WTC11 (cell line): Measurements from ENCODE around the gene LMLN. TPM values are rescaled to one million over a fixed set of nuclear protein-coding genes. Genes with fewer than 3 reads are reported as not detected.

Experiments
- ATAC-seq: fragments of 200-7000 bp; cut with Tn5 transposase; 2 replicates; pipeline ENCODE4 v1.10.0; 2021; ENCODE audit warnings: mild to moderate bottlenecking, moderate library complexity
- CTCF ChIA-PET: fragments of 300-600 bp; sonication (Branson Sonifier 250); formaldehyde crosslinking; loops from one replicate; lab custom pipeline; 2021; ENCODE audit warnings: antibody characterized with exemption; lab: Charles Lee
- POLR2A ChIA-PET: fragments of 350-600 bp; sonication (Branson Sonifier 250); formaldehyde crosslinking; loops from one replicate; lab custom pipeline; 2021; ENCODE audit warnings: antibody characterized with exemption; lab: Charles Lee
- DNase-seq: peaks from one replicate; pipeline ENCODE4 v3.0.0; 2021; ENCODE audit warnings: low spot score
- H3K27ac Mint-ChIP-seq: 2 replicates; pipeline ENCODE4 v1.8.0; 2021; ENCODE audit warnings: mixed read lengths
- H3K27me3 Mint-ChIP-seq: 2 replicates; pipeline ENCODE4 v1.8.0; 2021; ENCODE audit warnings: low read depth, mild to moderate bottlenecking, moderate library complexity, mixed read lengths
- H3K36me3 Mint-ChIP-seq: 2 replicates; pipeline ENCODE4 v1.8.0; 2021; ENCODE audit warnings: mixed read lengths
- H3K4me1 Mint-ChIP-seq: 2 replicates; pipeline ENCODE4 v1.8.0; 2022; ENCODE audit warnings: mixed read lengths
- H3K4me3 Mint-ChIP-seq: 2 replicates; pipeline ENCODE4 v1.8.0; 2021; ENCODE audit warnings: mild to moderate bottlenecking, moderate library complexity, mixed read lengths
- H3K9me3 Mint-ChIP-seq: 2 replicates; pipeline ENCODE4 v1.8.0; 2021; ENCODE audit warnings: mixed read lengths
- ATF1 ChIP-seq: sonication (generic); formaldehyde crosslinking; IDR thresholded peaks from 2 replicates; pipeline ENCODE4 v1.8.1; 2023; ENCODE audit warnings: mild to moderate bottlenecking, moderate library complexity, missing genetic modification reagents
- CBFB ChIP-seq: sonication (generic); formaldehyde crosslinking; IDR thresholded peaks from 2 replicates; pipeline ENCODE4 v1.8.1; 2022; ENCODE audit warnings: mild to moderate bottlenecking, low read depth, missing genetic modification reagents
- CDX4 ChIP-seq: fragments of 250-450 bp; sonication (Bioruptor Pico); IDR thresholded peaks from 2 replicates; pipeline ENCODE4 v1.9.0; 2021; ENCODE audit warnings: moderate library complexity, mild to moderate bottlenecking, inconsistent platforms, borderline replicate concordance
- CTCF ChIP-seq: fragments of 200-600 bp; IDR thresholded peaks from 2 replicates; pipeline ENCODE4 v1.8.0; 2022; ENCODE audit warnings: antibody characterized with exemption
- EMX1 ChIP-seq: fragments of 250-450 bp; sonication (Bioruptor Pico); IDR thresholded peaks from 2 replicates; pipeline ENCODE4 v1.8.0; 2021; ENCODE audit warnings: mild to moderate bottlenecking
- FOXK1 ChIP-seq: sonication (generic); formaldehyde crosslinking; IDR thresholded peaks from 2 replicates; pipeline ENCODE4 v1.8.0; 2022; ENCODE audit warnings: mild to moderate bottlenecking, moderate library complexity, missing genetic modification reagents
- GRHL2 ChIP-seq: fragments of 250-450 bp; sonication (Bioruptor Pico); IDR thresholded peaks from 2 replicates; pipeline ENCODE4 v1.8.0; 2022; ENCODE audit warnings: mild to moderate bottlenecking, moderate library complexity; ENCODE audit not compliant: insufficient replicate concordance, severe bottlenecking
- IRF2 ChIP-seq: sonication (generic); formaldehyde crosslinking; IDR thresholded peaks from 2 replicates; pipeline ENCODE4 v1.8.0; 2022; ENCODE audit warnings: low read depth, missing genetic modification reagents, borderline replicate concordance
- JUN ChIP-seq: sonication (generic); formaldehyde crosslinking; IDR thresholded peaks from 2 replicates; pipeline ENCODE4 v1.8.0; 2023; ENCODE audit warnings: mild to moderate bottlenecking, missing genetic modification reagents
- MLX ChIP-seq: sonication (generic); formaldehyde crosslinking; IDR thresholded peaks from 2 replicates; pipeline ENCODE4 v1.8.1; 2023; ENCODE audit warnings: mild to moderate bottlenecking, missing genetic modification reagents, moderate library complexity
- NFATC4 ChIP-seq: fragments of 250-450 bp; sonication (Bioruptor Pico); IDR thresholded peaks from 2 replicates; pipeline ENCODE4 v1.9.0; 2021; ENCODE audit warnings: mild to moderate bottlenecking
- NFE2L1 ChIP-seq: sonication (generic); formaldehyde crosslinking; IDR thresholded peaks from 2 replicates; pipeline ENCODE4 v1.8.1; 2023; ENCODE audit warnings: missing genetic modification reagents
- NFYB ChIP-seq: sonication (generic); formaldehyde crosslinking; conservative IDR thresholded peaks from 2 replicates; pipeline ENCODE4 v1.8.0; 2022; ENCODE audit warnings: low read depth, missing genetic modification reagents
- NR3C1 ChIP-seq: sonication (generic); formaldehyde crosslinking; conservative IDR thresholded peaks from 2 replicates; pipeline ENCODE4 v1.8.1; 2023; ENCODE audit warnings: low read depth, mild to moderate bottlenecking, missing genetic modification reagents
- RORB ChIP-seq: fragments of 250-450 bp; sonication (Bioruptor Pico); IDR thresholded peaks from 2 replicates; pipeline ENCODE4 v1.9.0; 2021; ENCODE audit warnings: mild to moderate bottlenecking
- TCF7 ChIP-seq: sonication (generic); formaldehyde crosslinking; IDR thresholded peaks from 2 replicates; pipeline ENCODE4 v1.8.0; 2022; ENCODE audit warnings: mild to moderate bottlenecking, low read depth, missing genetic modification reagents, moderate library complexity
- TEAD4 ChIP-seq: sonication (generic); formaldehyde crosslinking; IDR thresholded peaks from 2 replicates; pipeline ENCODE4 v1.8.0; 2022; ENCODE audit warnings: mild to moderate bottlenecking, missing genetic modification reagents
- TP53 ChIP-seq: sonication (generic); formaldehyde crosslinking; IDR thresholded peaks from 2 replicates; pipeline ENCODE4 v1.8.1; 2023; ENCODE audit warnings: mild to moderate bottlenecking, missing genetic modification reagents
- ZBTB21 ChIP-seq: sonication (generic); formaldehyde crosslinking; IDR thresholded peaks from 2 replicates; pipeline ENCODE4 v1.8.1; 2023; ENCODE audit warnings: mild to moderate bottlenecking, missing genetic modification reagents, borderline replicate concordance
- ZMAT4 ChIP-seq: fragments of 250-450 bp; sonication (Bioruptor Pico); IDR thresholded peaks from 2 replicates; pipeline ENCODE4 v1.9.0; 2021; ENCODE audit warnings: mild to moderate bottlenecking
- ZNF121 ChIP-seq: sonication (generic); formaldehyde crosslinking; IDR thresholded peaks from 2 replicates; pipeline ENCODE4 v1.8.0; 2023; ENCODE audit warnings: missing genetic modification reagents
- ZNF219 ChIP-seq: sonication (generic); formaldehyde crosslinking; IDR thresholded peaks from 2 replicates; pipeline ENCODE4 v1.8.0; 2023; ENCODE audit warnings: missing genetic modification reagents, mild to moderate bottlenecking, borderline replicate concordance
- ZNF232 ChIP-seq: sonication (generic); formaldehyde crosslinking; IDR thresholded peaks from 2 replicates; pipeline ENCODE4 v1.8.0; 2022; ENCODE audit warnings: mild to moderate bottlenecking, missing genetic modification reagents
- ZNF263 ChIP-seq: sonication (generic); formaldehyde crosslinking; IDR thresholded peaks from 2 replicates; pipeline ENCODE4 v1.8.1; 2022; ENCODE audit warnings: low read depth, mild to moderate bottlenecking, moderate library complexity, missing genetic modification reagents
- ZNF281 ChIP-seq: sonication (generic); formaldehyde crosslinking; IDR thresholded peaks from 2 replicates; pipeline ENCODE4 v1.8.0; 2023; ENCODE audit warnings: mild to moderate bottlenecking, missing genetic modification reagents
- ZNF396 ChIP-seq: fragments of 250-450 bp; sonication (Bioruptor Pico); IDR thresholded peaks from 2 replicates; pipeline ENCODE4 v1.8.0; 2021; ENCODE audit warnings: mild to moderate bottlenecking, moderate library complexity, borderline replicate concordance
- ZNF416 ChIP-seq: fragments of 250-450 bp; sonication (Bioruptor Pico); IDR thresholded peaks from 2 replicates; pipeline ENCODE4 v1.9.0; 2021; ENCODE audit warnings: mild to moderate bottlenecking, inconsistent platforms
- ZSCAN18 ChIP-seq: fragments of 250-450 bp; sonication (Bioruptor Pico); IDR thresholded peaks from 2 replicates; pipeline ENCODE4 v2.1.2; 2022; ENCODE audit warnings: mild to moderate bottlenecking, moderate library complexity
- total RNA-seq: library from RNA; stranded (reverse); gene quantifications from 3 replicates; pipeline ENCODE4 v1.2.3, GENCODE V29; 2021

The LMLN gene
- total RNA-seq, 1 experiment from 2014 or later: 5.2 TPM

- peaks cover 8% of the 10 kb centered on the region for H3K4me1 Mint-ChIP-seq
- no peak overlapping the region for H3K4me3 Mint-ChIP-seq
- TF ChIP-seq ZNF263: no peak
- TF ChIP-seq EMX1 (CRISPR knock-in tag): no peak
- TF ChIP-seq GRHL2 (CRISPR knock-in tag): no peak
- TF ChIP-seq CDX4: no peak
- no peak for TF ChIP-seq RORB
- no peak for TF ChIP-seq ZNF219 (CRISPR knock-in tag)
- TF ChIP-seq ZBTB21 (CRISPR knock-in tag): no peak
- TF ChIP-seq ZNF396 (CRISPR knock-in tag): no peak
- TF ChIP-seq ZNF416: no peak
- no peak for TF ChIP-seq TEAD4 (CRISPR knock-in tag)
- no peak for TF ChIP-seq NR3C1 (CRISPR knock-in tag)
- TF ChIP-seq ATF1 (CRISPR knock-in tag): no peak
- TF ChIP-seq MLX (CRISPR knock-in tag): no peak
- no peak for TF ChIP-seq CBFB (CRISPR knock-in tag)
- no peak for TF ChIP-seq ZNF232 (CRISPR knock-in tag)
- ChIA-PET POLR2A (no interaction called here), CTCF (no interaction called here)
- H3K27ac Mint-ChIP-seq: no peak overlapping the region
- H3K36me3 Mint-ChIP-seq: no peaks in the 10 kb centered on the region
- H3K27me3 Mint-ChIP-seq: no peaks in the 10 kb centered on the region
- DNase-seq (no peak), ATAC-seq (no peak)
- H3K9me3 Mint-ChIP-seq: no peaks in the 10 kb centered on the region
Observed at GRCh38 chr3:198018416-198018815, 58.4 kb downstream of the LMLN start.

- Mint-ChIP-seq H3K4me1 (peaks cover 8% of the 10 kb centered on the region), H3K27ac (no peak overlapping the region), H3K9me3 (no peaks in the 10 kb centered on the region), H3K36me3 (no peaks in the 10 kb centered on the region), H3K4me3 (no peak overlapping the region), H3K27me3 (no peaks in the 10 kb centered on the region)
- TF ChIP-seq JUN: no peak
- CTCF ChIA-PET: no interaction called here
- no peak for ATAC-seq
- no peak for DNase-seq
- POLR2A ChIA-PET: no interaction called here
Observed at GRCh38 chr3:198019115-198019514, 59.1 kb downstream of the LMLN start.

GRCh38 chr3:198021320-198021719, 61.3 kb downstream of the LMLN start:
- Mint-ChIP-seq H3K27ac (no peak overlapping the region), H3K36me3 (no peaks in the 10 kb centered on the region), H3K4me3 (no peak overlapping the region), H3K27me3 (no peaks in the 10 kb centered on the region), H3K9me3 (no peaks in the 10 kb centered on the region), H3K4me1 (peaks cover 8% of the 10 kb centered on the region)
- DNase-seq (no peak), ATAC-seq (no peak)
- POLR2A ChIA-PET: no interaction called here
- CTCF ChIA-PET: interaction anchor here (1.9 kb wide), 1 partner anchor 29 kb away, joined by 6 read pairs; no protein-coding TSS in a partner anchor
- TF ChIP-seq ZSCAN18 (CRISPR knock-in tag): no peak
- TF ChIP-seq TP53: no peak
- TF ChIP-seq NFYB (CRISPR knock-in tag): no peak
- no peak for TF ChIP-seq ZNF281 (CRISPR knock-in tag)
- TF ChIP-seq FOXK1 (CRISPR knock-in tag): no peak
- no peak for TF ChIP-seq NFE2L1
- TF ChIP-seq ZBTB21 (CRISPR knock-in tag): no peak
- no peak for TF ChIP-seq IRF2 (CRISPR knock-in tag)
- TF ChIP-seq EMX1 (CRISPR knock-in tag): no peak
- TF ChIP-seq ZMAT4 (CRISPR knock-in tag): no peak
- no peak for TF ChIP-seq NFATC4
- TF ChIP-seq TCF7 (CRISPR knock-in tag): no peak
- TF ChIP-seq CTCF: no peak
- no peak for TF ChIP-seq ZNF121
